Measurements from ENCODE around the gene PCDH9.

PCDH9 gene

DNA sequence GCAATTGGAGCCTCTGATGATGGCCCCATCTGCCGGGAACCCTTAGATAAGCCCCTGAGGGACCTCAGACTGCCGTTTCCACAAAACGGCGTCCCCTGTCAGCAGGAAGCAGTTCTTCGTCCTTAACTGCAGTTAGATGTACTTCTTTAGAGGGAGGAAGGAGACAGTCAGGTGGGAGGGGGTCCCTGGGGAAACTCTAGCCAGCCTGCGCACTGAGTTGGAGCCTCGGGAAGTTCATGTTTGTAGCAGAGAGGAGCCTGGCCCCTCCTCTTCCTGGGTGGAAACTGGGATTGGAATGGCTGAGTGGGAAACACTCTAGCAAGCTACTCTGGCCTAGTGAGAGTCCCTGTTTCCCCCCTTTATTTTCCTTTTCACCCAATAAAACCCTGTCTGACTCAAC lies 612.4 kb downstream of the PCDH9 start:
- no peak for DNase-seq (ENCODE audit: low read depth in 2 of 3, low spot score in 1 of 3)

DNA sequence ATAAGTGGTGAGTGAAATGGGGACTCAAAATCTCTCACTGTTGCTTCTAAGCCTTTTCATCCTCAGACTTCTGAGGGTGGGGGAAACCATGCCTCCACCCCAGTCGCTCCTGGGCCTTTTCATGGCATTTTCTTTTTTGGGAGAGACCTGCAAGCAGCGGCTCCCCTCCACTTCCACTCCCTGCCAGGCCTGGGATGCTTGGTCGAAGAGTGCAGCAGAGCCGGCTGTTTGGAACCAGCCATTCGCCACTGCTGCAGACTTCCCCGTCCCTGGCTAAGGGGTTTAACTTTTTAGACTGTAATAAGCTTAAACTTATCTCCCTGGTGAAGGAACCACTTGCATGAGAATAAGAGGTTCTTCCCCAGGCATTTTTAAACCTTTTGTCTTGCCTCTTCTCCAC lies 617.2 kb downstream of the PCDH9 start:
- no peak for DNase-seq (ENCODE audit: low read depth in 2 of 3, low spot score in 1 of 3)

DNA sequence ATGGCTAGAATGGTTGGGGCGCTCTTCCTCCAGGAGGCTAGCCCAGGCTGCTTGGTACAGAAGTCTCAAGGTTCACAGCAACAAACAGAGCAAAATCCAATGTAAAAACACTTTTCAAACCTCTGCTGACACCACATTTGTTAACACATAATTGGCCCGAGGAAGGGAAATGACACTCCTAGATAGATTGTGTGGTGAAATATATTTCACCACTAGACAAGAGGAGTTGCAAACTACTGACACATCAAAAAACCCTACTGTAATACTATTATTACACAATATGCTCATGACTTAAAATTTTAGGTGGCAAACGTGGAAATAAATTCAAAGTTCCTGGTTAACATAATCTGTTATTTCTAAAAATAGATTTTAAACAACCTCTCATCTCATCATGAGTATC lies 643.6 kb downstream of the PCDH9 start:
- no peak for DNase-seq (ENCODE audit: low read depth in 2 of 3, low spot score in 1 of 3)

DNA sequence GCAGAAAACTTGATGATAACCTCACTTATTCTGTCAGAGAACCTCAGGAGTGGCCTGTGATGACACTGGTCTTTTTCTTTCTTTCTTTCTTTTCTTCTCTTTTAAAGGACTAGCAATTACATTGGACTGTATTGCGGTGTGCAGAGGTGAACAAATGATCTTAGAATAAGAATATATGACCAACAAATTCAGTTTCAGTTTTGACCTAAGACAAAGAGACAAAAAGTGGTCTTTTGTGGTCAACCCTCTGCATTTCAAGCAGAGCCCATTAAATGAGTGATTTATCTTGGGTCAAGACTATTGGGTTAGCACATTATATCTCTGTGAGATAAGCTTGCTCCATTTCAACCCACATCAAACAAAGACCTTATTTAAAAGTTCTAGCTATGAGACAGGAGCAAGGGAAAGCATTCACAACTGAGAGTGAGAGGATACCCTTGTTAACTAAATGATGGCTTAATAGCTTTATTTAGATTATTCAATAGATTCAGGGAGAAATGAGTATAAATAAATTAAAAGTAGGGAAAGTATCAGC lies 644.4 kb downstream of the PCDH9 start:
- no peak for DNase-seq (ENCODE audit: low read depth in 2 of 3, low spot score in 1 of 3)

DNA sequence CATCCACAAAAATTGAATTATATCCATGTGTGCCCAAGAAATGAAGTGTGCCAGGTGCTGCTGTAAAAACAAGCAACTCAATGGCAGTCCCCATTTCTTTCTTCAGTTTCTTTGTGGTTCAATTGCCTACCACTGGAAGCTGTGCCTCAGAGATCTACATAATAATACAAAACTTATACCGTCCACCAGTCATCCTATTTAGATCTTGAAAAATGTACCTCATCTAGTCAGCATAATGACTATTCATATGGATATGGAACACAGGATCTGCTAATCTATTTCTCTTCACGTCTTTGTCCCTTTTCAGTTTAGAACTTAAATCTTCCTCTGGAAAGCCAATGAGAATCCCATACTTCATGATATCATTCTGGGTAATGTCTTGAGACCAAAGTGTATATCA lies 648.5 kb downstream of the PCDH9 start:
- no peak for DNase-seq (ENCODE audit: low read depth in 2 of 3, low spot score in 1 of 3)

DNA sequence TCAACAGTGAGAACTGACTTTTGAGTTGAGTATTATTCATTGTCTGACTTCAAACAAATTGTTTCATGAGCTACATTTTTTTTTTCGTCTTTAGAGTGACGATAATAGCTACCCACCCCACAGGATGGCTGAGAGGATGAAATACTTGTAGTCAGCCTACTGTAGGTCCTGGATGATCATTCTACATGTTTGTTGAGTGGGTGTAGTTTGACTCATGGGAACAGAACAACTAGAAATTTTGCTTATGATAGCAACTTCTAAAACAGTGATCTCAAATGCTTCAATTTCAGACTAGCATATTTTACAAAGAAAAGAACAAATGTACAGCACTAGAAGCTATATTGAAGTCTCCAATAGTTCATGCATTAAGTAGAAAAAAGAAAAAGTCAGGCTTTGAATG lies 651.8 kb downstream of the PCDH9 start:
- no peak for DNase-seq (ENCODE audit: low read depth in 2 of 3, low spot score in 1 of 3)

DNA sequence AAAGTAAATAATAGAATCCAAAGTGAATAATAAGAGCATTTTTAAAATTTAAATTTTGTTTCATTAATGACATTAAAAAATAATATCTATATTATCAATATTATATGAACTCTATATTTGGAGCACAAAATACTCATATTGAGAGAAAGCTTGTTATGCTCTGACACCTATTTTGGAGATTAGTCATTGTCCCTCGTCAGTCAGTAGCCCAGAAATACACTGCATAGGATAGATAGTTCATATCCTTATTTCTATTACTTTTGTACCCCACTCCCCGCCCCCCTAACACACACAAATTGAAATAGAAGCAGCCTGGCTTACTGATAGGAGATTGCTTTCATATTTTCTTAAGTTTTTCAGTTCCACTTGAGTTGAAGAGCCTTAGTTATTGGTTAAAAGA lies 652.8 kb downstream of the PCDH9 start:
- no peak for DNase-seq (ENCODE audit: low read depth in 2 of 3, low spot score in 1 of 3)

DNA sequence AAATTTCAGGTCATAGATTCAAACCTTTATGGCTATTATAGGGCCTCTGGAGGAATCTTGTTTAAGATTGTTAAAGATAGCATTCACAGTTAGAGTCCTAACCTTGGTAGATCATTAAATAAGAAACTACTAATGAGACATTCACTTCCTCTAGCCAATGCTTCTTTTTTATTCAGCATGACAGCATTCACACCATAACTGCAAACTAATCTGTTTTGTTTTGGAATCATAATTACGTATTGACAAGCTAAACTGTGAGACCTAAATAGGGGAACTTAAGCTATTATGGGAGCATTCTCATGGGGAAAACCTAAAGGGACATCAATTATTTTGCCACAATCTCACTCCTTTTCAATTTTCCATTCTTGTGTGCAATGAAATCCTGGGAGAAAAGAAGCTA lies 653.8 kb downstream of the PCDH9 start:
- no peak for DNase-seq (ENCODE audit: low read depth in 2 of 3, low spot score in 1 of 3)

DNA sequence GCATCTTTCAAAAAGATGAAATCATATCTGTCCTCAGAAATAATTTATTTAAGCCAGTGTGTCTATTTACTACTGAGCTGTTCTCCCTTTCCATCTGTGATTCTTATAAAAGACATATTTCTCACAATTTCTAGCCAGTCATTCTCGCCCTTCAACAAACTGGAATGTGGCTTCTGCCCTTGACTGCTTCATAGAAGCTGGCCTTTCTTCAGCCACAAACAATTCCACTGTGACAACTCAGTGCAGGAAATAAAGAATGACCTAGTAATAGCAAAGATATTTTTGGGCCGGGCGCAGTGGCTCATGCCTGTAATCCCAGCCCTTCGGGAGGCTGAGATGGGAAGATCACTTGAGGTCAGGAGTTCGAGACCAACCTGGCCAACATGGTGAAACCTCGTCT lies 655.5 kb downstream of the PCDH9 start:
- DNase-seq (ENCODE audit: low read depth in 2 of 3, low spot score in 1 of 3), result no peak

DNA sequence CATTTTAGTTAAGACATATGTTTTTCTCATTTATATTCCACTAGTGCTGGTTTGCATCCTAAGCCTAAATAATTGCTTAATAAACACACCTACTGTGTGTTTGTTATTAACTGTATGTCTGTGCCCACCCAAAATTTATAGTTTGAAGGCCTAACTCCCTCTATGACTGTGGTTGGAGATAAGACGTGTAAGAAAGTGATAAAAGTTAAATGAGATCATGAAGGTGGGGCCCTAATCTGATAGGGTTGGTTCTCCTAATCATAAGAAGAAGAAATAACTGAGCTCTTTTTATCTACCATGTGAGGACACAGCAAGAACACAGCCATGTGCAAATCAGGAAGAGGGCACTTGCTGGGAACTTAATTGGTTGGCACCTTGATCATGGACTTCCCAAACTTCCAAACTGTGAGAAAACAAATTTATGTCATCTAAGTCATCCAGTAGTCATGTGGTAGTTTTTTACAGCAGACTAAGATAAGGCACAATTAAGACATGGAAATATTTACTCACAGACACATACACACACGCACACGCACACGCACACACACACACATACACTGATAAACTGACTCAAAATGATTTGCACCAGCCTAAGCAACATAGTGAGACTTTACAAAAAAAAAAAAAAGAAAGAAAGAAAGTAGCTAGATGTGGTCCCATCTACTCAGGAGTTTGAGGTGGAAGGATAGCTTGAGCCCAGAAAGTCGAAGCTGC lies 662.1 kb downstream of the PCDH9 start:
- DNase-seq (ENCODE audit: low read depth in 2 of 3, low spot score in 1 of 3), result no peak

DNA sequence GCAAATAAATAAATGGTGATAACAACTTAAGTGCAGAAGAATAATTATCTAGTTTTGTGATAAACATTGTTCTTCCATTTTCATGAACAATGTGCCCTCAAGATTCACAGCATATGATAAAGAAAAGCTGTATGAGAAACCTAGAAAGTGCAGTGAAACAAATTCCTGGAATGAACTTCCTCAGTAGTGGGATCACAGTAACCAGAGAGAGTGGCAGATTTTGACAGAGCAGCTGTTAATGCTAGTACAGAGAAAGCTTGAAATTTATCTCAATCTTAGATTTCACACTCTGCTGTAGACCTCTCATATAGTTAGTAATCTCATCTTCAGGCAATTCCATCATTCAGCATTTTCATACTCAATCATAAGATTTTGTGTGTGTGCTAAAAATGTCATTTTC lies 664.9 kb downstream of the PCDH9 start:
- DNase-seq (ENCODE audit: low read depth in 2 of 3, low spot score in 1 of 3), result no peak

DNA sequence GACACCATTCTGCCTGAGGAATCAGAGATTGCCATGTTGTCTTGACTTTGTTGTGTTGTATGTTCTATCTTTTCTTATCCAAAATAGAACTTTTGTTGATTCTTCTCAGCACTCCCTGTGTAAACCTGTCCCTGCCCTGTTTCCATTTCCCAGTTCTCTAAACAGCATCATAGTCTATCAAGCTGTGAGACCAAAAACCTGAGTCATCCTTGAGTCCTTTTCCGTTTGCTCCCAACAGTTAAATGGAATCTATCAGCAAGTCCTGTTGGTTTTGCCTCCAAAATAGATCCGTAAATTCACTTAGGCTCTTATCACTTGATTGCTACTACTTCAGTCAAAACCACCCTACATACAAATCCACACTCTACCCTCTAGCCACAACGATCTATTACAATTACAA lies 667.1 kb downstream of the PCDH9 start:
- no peak for DNase-seq (ENCODE audit: low read depth in 2 of 3, low spot score in 1 of 3)

DNA sequence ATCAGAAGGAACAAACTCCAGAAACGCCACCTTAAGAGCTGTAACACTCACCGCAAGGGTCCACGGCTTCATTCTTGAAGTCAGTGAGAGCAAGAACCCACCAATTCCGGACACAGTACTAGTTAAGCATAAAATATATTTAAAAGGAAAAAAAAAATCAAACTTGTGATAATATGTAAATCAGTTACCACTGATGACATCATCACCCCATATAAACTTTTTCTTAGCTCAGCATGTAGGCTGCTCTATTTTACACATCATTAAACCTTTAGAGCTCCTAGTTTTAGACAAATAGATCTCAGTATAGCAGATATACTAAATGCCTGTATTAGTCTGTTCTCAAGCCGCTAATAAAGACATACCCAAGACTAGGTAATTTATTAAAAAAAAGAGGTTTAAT lies 668.1 kb downstream of the PCDH9 start:
- DNase-seq (ENCODE audit: low read depth in 2 of 3, low spot score in 1 of 3), result no peak

DNA sequence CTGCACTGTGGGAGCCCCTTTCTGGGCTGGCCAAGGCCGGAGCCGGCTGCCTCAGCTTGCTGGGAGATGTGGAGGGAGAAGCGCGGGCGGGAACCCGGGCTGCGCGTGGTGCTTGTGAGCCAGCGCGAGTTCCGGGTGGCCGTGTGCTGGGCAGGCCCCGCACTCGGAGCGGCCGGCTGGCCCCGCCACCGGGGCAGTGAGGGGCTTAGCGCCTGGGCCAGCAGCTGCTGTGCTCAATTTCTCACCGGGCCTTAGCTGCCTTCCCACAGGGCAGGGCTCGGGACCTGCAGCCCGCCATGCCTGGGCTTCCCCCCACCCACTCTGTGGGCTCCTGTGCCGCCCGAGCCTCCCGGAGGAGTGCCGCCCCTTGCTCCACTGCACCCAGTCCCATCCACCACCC lies 669.1 kb downstream of the PCDH9 start:
- no peak for DNase-seq (ENCODE audit: low read depth in 2 of 3, low spot score in 1 of 3)

DNA sequence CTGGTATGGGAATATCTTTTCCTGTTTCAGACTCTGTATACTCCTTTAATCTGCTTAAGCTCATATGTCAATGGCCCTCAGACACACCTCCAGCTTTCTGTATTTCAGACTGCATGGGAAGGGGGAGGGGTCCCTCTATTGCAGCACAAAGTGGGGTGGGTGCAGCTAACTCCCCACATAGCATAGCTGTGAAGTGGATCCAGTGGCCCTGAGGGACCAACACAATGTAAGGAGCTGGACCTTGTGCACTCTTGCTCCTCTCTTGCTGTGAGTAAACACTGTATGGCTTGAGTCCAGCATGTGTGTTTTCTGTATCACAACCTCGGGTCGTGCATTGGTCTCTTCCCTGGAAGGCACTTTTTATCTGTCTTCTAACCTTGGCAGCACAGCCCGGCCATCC lies 669.9 kb downstream of the PCDH9 start:
- no peak for DNase-seq (ENCODE audit: low read depth in 2 of 3, low spot score in 1 of 3)

DNA sequence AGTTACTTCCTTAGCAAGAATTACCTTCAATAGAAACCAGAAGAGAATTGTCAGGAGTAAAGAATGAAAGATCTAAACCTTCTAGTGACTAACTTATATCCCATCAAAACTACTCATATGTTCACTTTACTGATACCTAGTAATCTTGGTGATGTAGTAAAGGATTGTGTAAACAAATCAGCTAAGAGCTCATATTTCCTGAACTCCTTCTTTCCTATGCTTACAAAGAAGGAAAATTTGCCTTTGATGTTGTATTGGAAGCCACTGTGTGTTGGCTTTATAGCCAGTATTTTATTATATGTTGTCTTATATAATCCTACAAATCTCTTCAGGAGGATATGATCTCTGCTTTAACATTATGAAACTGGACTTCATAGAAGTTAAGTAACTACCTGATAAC lies 671.0 kb downstream of the PCDH9 start:
- DNase-seq (ENCODE audit: low read depth in 2 of 3, low spot score in 1 of 3), result no peak

DNA sequence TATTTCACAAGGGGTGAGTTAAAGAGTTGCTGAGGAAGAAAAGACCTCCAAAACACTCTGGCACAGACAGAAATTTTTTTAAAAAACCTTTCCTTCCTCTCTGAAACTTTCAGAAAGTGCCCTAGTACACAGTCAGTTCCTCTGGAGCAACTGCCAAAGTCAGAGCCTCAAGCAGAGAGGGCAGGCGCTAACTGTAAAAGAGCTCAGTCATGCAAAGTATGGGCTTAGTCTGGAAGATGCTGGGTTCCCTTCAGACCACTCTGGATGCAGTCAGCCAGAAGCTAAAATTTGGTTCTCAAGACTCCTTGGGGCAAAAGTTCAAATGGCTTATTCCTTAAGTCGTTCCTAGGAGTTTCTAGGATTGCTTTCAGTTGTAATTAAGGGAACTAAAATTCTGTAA lies 671.6 kb downstream of the PCDH9 start:
- no peak for DNase-seq (ENCODE audit: low read depth in 2 of 3, low spot score in 1 of 3)

DNA sequence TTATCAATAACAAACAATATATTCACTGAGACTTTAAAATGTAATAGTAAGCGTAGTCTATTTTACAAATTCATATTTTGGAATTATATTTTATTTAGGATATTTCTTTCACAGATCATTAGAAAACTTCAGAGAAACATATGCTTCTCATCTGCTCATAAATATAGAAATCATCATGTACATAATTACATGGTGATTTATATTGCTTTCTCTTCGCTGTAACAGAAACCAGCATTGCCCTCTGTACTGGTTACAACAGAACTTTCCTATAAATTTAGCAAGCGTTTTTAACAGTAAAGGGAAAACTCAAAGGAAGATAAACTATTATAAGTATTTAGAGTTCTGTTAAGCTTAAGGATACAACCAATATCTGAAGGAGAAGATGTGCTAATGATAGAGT lies 672.8 kb downstream of the PCDH9 start:
- DNase-seq (ENCODE audit: low read depth in 2 of 3, low spot score in 1 of 3), result no peak

DNA sequence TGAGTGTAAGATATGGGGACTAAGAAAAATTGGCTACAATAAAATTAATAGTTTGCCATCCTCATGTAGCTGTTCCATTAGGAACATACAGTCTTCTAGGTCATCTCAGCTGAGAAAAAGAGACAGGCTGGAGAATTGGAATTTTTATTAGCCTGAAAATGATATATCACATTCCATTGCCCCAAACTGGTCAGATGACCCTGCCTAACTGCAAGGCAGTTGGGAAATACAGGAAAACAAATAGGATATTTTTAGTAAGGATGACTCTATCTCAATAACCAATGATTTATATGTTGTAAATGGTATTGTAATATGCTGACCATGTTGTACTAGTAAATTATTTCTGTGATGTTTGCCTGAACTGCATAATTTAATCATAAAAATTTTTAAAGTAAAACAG lies 673.8 kb downstream of the PCDH9 start:
- no peak for DNase-seq (ENCODE audit: low read depth in 2 of 3, low spot score in 1 of 3)

DNA sequence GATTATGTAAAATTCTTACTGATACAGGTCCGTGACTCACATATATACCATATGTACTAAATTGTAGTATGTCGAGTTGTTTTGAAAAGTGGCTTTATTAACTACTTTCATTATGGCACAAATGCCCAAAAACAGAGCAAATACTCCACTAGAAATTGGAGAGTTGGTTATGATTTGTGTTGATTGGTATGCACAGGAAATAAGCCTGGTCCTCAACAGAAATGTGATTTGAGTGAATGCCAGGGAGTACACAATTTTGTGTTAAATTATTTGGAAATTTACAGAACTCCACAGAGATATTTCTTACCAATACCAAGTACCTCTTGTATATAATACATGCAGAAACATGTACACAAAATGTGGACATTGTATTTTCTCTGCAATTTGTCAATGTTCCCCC lies 676.7 kb downstream of the PCDH9 start:
- no peak for DNase-seq (ENCODE audit: low read depth in 2 of 3, low spot score in 1 of 3)

DNA sequence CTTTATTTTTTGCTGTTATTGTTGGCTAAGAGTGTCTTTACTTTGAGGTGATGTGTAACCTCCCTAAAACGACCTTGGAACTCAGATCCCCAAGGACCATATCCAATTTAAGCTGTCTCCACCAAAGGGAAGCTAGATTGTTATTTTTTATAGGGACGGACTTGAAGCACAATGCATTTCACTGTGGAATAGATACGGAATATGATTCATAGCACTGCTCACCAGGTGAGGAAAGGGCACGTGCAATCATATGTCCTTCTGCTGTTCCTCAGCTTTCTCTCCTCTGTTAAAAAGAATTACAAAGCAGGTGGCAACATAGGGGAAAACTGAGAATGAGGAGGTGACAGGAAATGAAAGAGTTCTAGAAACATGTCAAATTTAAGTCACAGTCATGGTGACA lies 679.0 kb downstream of the PCDH9 start:
- no peak for DNase-seq (ENCODE audit: low read depth in 2 of 3, low spot score in 1 of 3)

DNA sequence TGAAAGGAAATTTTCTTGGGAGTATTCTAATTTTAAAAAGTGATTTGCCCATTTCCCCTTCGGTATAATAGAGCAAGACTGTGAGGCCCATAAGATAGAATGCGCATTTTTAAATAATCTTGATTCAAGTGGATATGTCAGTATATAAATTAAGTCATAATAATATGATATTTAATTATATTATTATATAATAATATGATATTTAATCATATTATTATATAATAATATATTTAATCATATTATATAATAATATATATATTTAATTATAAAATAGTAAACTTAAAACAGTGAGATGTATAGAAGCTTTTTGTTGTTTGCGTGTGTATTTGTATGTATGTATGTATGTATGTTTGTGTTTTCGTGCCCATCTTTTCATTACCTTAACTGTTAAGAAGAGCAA lies 682.5 kb downstream of the PCDH9 start:
- no peak for DNase-seq (ENCODE audit: low read depth in 2 of 3, low spot score in 1 of 3)

DNA sequence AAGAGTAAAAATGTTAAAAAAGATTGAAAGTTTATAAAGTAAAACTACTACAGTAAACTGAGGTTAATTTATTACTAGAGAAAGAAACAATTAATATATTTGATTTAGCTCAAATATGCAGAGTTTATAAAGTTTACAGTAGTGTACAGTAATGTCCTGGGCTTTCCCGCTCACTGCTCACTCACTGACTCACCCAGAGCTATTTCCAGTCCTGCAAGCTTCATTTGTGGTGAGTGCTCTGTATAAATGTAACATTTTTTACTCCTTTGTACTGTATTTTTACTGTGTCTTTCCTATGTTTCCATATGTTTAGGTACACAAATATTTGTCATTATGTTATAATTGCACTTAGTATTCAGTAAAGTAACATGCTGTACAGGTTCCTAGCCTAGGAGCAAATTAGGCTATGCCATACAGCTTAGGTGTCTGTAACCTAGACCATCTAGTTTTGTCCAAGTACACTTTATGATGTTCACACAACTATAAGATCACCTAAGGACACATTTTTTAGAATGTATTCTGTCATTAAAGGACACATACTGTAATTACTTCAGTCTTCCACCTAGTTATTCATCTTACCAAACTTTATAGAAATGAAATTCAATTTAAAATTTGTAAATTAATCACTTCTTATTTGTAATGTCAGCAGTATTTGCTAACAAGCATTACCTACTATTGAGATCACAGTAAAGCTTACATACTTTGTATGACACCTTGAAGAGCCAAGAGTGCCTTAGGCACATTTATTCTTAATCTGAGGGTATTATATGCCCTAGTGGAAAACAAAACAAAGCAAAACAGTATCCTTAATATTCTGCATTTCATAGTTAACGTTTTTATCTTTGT lies 683.4 kb downstream of the PCDH9 start:
- DNase-seq (ENCODE audit: low read depth in 2 of 3, low spot score in 1 of 3), result no peak

All from stimulated activated CD4-positive, alpha-beta T cell treated with anti-CD3 and anti-CD28 coated beads, Interleukin-12 subunit alpha, Interleukin-12 subunit beta, amount 100 ng/mL, for 48 hours (primary cell).